Liver (tissue), 9 donors: Measurements from ENCODE around the gene FYB2. TPM values are rescaled to one million over a fixed set of nuclear protein-coding genes. Genes with fewer than 3 reads are reported as not detected.

Experiments
- DNase-seq: peaks from one replicate; pipeline ENCODE4 v3.0.0-alpha.2; 2017; ENCODE audit warnings: low spot score
- H3K27ac ChIP-seq, 2 donors: one replicate each; pipeline ENCODE4 v1.7.0; 2013; ENCODE audit warnings: inconsistent platforms in 2 of 2, low read length in 2 of 2, control low read depth in 1 of 2, low read depth in 1 of 2, mild to moderate bottlenecking in 1 of 2
- H3K27me3 ChIP-seq, 4 donors: one replicate each; pipeline versions ENCODE4 v1.6.1 to v1.7.0; 2013; ENCODE audit warnings: low read length in 3 of 4, inconsistent platforms in 1 of 4, mild to moderate bottlenecking in 1 of 4, moderate library complexity in 1 of 4; ENCODE audit not compliant: control insufficient read depth in 4 of 4, insufficient read depth in 4 of 4
- H3K36me3 ChIP-seq, 4 donors: one replicate each; pipeline versions ENCODE4 v1.6.1 to v1.7.0; 2013; ENCODE audit warnings: low read length in 3 of 4, mild to moderate bottlenecking in 3 of 4, low read depth in 1 of 4, moderate library complexity in 1 of 4; ENCODE audit not compliant: control insufficient read depth in 4 of 4, insufficient read depth in 3 of 4
- H3K4me1 ChIP-seq, 4 donors: one replicate each; pipeline versions ENCODE4 v1.6.1 to v1.7.0; 2013; ENCODE audit warnings: low read length in 3 of 4, mild to moderate bottlenecking in 3 of 4, moderate library complexity in 1 of 4; ENCODE audit not compliant: control insufficient read depth in 4 of 4, insufficient read depth in 4 of 4
- H3K4me3 ChIP-seq, 3 donors: one replicate each; pipeline versions ENCODE4 v1.6.1 to v1.7.0; 2013; ENCODE audit warnings: low read length in 3 of 3, control low read depth in 1 of 3, low read depth in 1 of 3, mild to moderate bottlenecking in 1 of 3
- H3K9ac ChIP-seq, 2 donors: one replicate each; pipeline ENCODE4 v1.7.0; 2013; ENCODE audit warnings: low read length in 2 of 2, mild to moderate bottlenecking in 2 of 2, moderate library complexity in 2 of 2, control low read depth in 1 of 2, low read depth in 1 of 2
- H3K9me3 ChIP-seq, 4 donors: one replicate each; pipeline versions ENCODE4 v1.6.1 to v1.7.0; 2013; ENCODE audit warnings: low read length in 3 of 4; ENCODE audit not compliant: control insufficient read depth in 4 of 4
- ATF3 ChIP-seq: IDR thresholded peaks from 2 replicates; pipeline ENCODE4 v1.6.1; 2016; ENCODE audit warnings: antibody characterized with exemption
- CTCF ChIP-seq: fragments of 150-350 bp; IDR thresholded peaks from 2 replicates; pipeline ENCODE4 v1.5.1; 2017; ENCODE audit warnings: improper control_type of control experiment, low read depth, low read length; ENCODE audit not compliant: missing input control
- EGR1 ChIP-seq, 2 donors: IDR thresholded peaks; 2 replicates each; pipeline ENCODE4 v1.6.1; 2016 to 2018; ENCODE audit warnings: antibody characterized with exemption in 2 of 2, low read depth in 2 of 2
- FOXA1 ChIP-seq: IDR thresholded peaks from 2 replicates; pipeline ENCODE4 v1.6.1; 2016; ENCODE audit warnings: antibody characterized with exemption
- FOXA2 ChIP-seq: IDR thresholded peaks from 2 replicates; pipeline ENCODE4 v1.6.1; 2016; ENCODE audit warnings: antibody characterized with exemption
- GABPA ChIP-seq, 2 donors: IDR thresholded peaks in 1 of 2; conservative IDR thresholded peaks in 1 of 2; 2 replicates each; pipeline ENCODE4 v1.6.1; 2016; ENCODE audit warnings: antibody characterized with exemption in 2 of 2, mild to moderate bottlenecking in 1 of 2, moderate library complexity in 1 of 2
- HNF4A ChIP-seq, 2 donors: conservative IDR thresholded peaks; 2 replicates each; pipeline ENCODE4 v1.6.1; 2016; ENCODE audit warnings: antibody characterized with exemption in 2 of 2, mild to moderate bottlenecking in 2 of 2
- HNF4G ChIP-seq: IDR thresholded peaks from 2 replicates; pipeline ENCODE4 v1.6.1; 2016; ENCODE audit warnings: antibody characterized with exemption
- JUND ChIP-seq, 2 donors: IDR thresholded peaks; 2 replicates each; pipeline ENCODE4 v1.6.1; 2016; ENCODE audit warnings: antibody characterized with exemption in 2 of 2
- MAX ChIP-seq: IDR thresholded peaks from 2 replicates; pipeline ENCODE4 v1.6.1; 2016; ENCODE audit warnings: antibody characterized with exemption
- NR2F2 ChIP-seq: IDR thresholded peaks from 2 replicates; pipeline ENCODE4 v1.6.1; 2016; ENCODE audit warnings: antibody characterized with exemption
- RAD21 ChIP-seq, 2 donors: IDR thresholded peaks; 2 replicates each; pipeline ENCODE4 v1.6.1; 2016; ENCODE audit warnings: antibody characterized with exemption in 2 of 2, mild to moderate bottlenecking in 2 of 2
- REST ChIP-seq: IDR thresholded peaks from 2 replicates; pipeline ENCODE4 v1.6.1; 2016; ENCODE audit warnings: antibody characterized with exemption, mild to moderate bottlenecking
- RXRA ChIP-seq, 2 donors: IDR thresholded peaks; 2 replicates each; pipeline ENCODE4 v1.6.1; 2017 to 2018; ENCODE audit warnings: antibody characterized with exemption in 2 of 2, mild to moderate bottlenecking in 1 of 2
- SP1 ChIP-seq: IDR thresholded peaks from 2 replicates; pipeline ENCODE4 v1.6.1; 2018; ENCODE audit warnings: antibody characterized with exemption, mild to moderate bottlenecking
- TAF1 ChIP-seq: conservative IDR thresholded peaks from 2 replicates; pipeline ENCODE4 v1.6.1; 2016; ENCODE audit warnings: antibody characterized with exemption, mild to moderate bottlenecking
- YY1 ChIP-seq: IDR thresholded peaks from 2 replicates; pipeline ENCODE4 v1.6.1; 2016; ENCODE audit warnings: antibody characterized with exemption, mild to moderate bottlenecking
- ZBTB33 ChIP-seq: IDR thresholded peaks from 2 replicates; pipeline ENCODE4 v1.6.1; 2016; ENCODE audit warnings: antibody characterized with exemption
- WGBS: extraction: QIAGEN DNeasy Blood & Tissue Kit; methylation state at CpG from one replicate; pipeline ENCODE4 v1.1.7; 2013; 5-methylcytosine and 5-hydroxymethylcytosine counted together
- polyA plus RNA-seq, 2 donors: library from polyadenylated mRNA; stranded (reverse) in 1 of 2; unstranded in 1 of 2; fragments of 200-250 nt in 1 of 2; fragments of >200 nt in 1 of 2; fragmentation: Nextera tagmentation in 1 of 2; extraction: Ambion mirVana in 1 of 2; gene quantifications; one replicate each; pipeline versions ENCODE4 v1.2.1 to v1.2.3, GENCODE V29; 2013 to 2015
- total RNA-seq, 2 donors: library from RNA; depleted of rRNA; stranded (reverse); fragments of >200 nt; gene quantifications; one replicate each; pipeline ENCODE4 v1.2.3, GENCODE V29; 2014
- donor health status: healthy.
- donor health status: healthy.
- donor health status: healthy.
- donor health status: healthy.
- donor health status: healthy.

The FYB2 gene
- total and polyA plus RNA-seq, 4 donors = 3.3 to 31.3 (median 16.2) TPM

- TF ChIP-seq JUND (IDR thresholded peaks at IDR 0.05) = no peak
- TF ChIP-seq YY1 = no peak
- TF ChIP-seq HNF4A (conservative IDR thresholded peaks at IDR 0.05) = no peak
These were observed 111.8 kb downstream of the FYB2 start (continued) for GRCh38 chr1:56707379-56707778.

- Histone ChIP-seq H3K9me3 (peaks cover 0 to 7% (median 5%) of the 10 kb centered on the region in 4 donors), H3K4me1 (no peaks in the 10 kb centered on the region), H3K9ac (no peak overlapping the region), H3K27me3 (no peaks in the 10 kb centered on the region), H3K36me3 (peaks cover 0 to 3% (median under 1%) of the 10 kb centered on the region in 4 donors), H3K27ac (no peak overlapping the region), H3K4me3 (no peak overlapping the region)
- 85% methylated on average over 1 of the region's 1 CpG for WGBS
- TF ChIP-seq FOXA2 (no peak), ATF3 (no peak), CTCF (no peak), ZBTB33 (no peak), JUND (IDR thresholded peaks at IDR 0.05) (no peak), NR2F2 (no peak), RAD21 (IDR thresholded peaks at IDR 0.05) (no peak), HNF4G (no peak), MAX (no peak), SP1 (no peak), HNF4A (conservative IDR thresholded peaks at IDR 0.05) (no peak), GABPA (IDR thresholded peaks at IDR 0.05 in 1 of 2, conservative IDR thresholded peaks at IDR 0.05 in 1 of 2) (no peak), EGR1 (IDR thresholded peaks at IDR 0.05; ENCODE audit: low read depth in 2 of 2) (no peak), RXRA (IDR thresholded peaks at IDR 0.05) (no peak), REST (no peak), FOXA1 (no peak), YY1 (no peak), TAF1 (no peak)
- DNase-seq = no peak
These were observed 115.5 kb downstream of the FYB2 start for GRCh38 chr1:56703747-56704146.
